HPDE6-E6E7 (cell line): ENCODE results near the gene CCIN.

Experiments used
- DNase-seq: peaks from one replicate; pipeline ENCODE4 v3.0.0; 2011; ENCODE audit warnings: missing footprints; ENCODE audit errors: extremely low spot score

The CCIN gene

DNA sequence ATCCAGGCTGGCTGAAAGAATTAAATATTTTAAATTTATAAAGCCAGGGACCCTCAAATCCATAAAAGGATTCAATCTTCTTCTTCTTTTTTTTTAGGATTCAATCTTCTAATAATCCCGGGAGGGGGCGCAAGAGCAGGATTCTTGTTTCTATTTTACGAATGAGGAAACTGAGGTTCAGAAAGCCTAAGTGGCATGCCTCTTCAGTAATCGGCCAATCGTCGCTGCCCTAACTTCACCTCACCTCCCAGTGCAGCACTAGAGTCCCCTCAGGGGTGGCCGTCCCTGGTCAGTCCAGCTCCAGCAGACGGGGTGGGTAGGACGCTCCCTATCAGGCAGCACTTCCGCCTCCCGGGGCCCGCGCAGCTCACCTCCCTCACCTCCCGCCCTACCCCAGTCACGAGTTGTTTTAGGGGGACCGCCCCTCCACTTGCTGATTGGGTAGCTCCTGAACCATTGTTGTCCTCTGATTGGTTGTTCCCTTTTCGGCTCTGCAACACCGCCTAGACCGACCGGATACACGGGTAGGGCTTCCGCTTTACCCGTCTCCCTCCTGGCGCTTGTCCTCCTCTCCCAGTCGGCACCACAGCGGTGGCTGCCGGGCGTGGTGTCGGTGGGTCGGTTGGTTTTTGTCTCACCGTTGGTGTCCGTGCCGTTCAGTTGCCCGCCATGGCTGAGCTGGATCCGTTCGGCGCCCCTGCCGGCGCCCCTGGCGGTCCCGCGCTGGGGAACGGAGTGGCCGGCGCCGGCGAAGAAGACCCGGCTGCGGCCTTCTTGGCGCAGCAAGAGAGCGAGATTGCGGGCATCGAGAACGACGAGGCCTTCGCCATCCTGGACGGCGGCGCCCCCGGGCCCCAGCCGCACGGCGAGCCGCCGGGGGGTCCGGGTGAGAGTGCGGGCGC, 21.5 kb downstream of the CCIN start, which contains the start of gene CLTA:
TSS of gene CLTA (plus strand) at position 534 of the 902 bp plus-strand sequence. CDS start at position 670, 136 bp downstream.
- DNase-seq: peak; percentile 99

DNA sequence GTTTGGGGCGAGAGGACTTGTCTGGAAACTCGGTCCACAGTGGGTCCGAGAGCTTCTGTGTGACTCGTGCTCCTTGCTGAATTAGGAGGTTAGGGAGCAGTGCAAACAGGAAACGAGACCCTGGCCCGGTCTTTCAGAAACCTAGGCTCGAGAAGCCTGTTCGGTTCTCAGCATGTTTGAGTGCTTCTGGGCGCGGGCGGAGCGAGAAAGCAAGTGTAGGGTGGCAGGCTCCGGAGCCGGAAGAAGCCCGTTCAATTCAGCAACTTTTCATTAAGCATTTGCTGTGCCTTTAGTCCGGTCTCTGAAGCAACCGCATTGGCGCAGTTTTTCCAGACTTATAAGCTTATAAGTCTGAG, 22.1 kb downstream of the CCIN start:
- DNase-seq: no peak

DNA sequence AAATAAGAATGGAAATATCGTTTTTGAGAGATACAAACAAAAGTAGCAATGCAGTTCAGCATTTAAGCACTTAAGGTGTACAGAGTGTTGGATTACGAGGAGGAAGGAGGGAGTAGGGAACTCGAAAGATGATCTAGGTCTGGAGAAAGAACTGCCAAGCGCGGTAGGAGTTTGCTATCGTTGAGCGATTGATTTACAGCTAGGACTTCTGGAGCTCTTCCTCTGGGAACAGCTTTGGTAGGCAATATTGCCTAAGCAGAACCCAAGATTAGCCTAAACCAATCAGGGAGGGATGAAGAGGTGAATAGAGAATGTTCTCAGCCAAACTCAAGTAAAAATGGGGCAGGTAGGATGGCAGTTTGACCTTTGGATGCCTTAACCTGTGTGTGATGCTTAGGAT, 22.5 kb downstream of the CCIN start:
- DNase-seq: no peak

DNA sequence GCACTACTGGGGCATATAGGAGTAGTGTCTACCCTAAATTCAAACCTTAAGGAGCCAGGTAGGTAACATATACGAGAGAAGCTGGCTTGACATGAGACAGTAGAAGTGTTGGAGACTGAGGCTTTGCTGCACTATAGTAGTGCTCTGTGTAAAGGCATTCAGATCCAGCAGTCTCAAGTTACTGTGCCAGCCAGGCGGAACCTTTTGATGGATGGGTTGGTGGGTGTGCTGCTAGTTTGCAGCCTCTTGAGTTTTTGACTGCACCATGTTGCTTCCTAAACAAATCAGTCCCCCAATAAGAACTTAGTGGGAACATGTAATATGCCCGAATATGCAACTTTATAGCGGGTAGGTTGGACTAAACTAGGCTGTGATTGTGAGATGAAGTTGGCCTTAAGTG, 23.0 kb downstream of the CCIN start:
- DNase-seq: no peak

DNA sequence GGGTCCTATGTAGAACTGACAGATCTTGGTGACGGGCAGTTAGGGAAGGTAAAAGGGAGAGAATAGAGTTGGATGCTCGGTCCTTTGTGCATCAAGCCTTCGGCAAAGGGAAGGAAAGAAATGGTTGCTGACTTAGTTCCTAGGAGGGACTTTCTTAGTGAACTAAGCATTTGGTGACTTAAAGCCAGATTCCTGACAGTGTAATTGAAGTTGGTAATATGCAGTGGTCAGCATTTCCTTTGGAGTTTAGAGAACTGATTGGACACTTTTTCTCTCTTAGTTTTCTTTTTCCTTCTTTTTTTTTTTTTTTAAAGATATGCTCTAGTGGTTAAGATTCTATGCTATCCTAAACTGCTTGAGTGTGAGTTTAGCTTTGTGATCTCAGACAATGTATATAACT, 23.8 kb downstream of the CCIN start:
- no peak for DNase-seq

DNA sequence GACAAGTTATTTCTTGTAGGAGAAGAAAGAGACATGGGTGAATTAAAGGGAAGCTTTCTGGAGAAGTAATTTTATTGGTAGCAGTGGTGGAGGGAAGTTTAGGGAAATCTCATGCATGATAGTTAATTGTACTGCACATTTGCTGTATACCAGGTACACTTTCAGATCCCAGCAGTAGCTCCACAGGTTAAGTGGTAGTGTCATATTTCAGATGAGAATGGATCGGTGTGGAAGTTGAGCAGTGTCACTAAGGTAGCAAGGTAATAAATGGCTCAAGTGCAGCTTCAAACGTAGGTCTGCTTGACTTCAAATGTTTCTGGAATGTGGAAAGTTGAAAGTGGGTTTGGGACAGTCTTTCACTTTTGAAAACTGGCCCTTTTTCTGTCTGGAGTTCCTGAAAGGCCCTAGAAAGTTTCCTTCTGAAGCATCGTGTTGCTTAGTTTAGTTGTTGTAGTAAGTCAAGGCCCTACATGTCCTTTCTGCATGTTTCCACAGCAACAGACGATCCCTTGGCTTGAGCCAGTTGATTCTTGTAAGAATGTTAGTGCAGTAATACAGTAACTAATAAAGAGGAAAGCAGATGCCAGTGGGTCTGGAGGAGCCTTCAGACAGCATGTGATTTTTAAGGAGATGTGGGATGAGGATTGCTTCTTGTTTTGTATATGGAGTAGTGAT, 25.3 kb downstream of the CCIN start:
- DNase-seq: no peak

DNA sequence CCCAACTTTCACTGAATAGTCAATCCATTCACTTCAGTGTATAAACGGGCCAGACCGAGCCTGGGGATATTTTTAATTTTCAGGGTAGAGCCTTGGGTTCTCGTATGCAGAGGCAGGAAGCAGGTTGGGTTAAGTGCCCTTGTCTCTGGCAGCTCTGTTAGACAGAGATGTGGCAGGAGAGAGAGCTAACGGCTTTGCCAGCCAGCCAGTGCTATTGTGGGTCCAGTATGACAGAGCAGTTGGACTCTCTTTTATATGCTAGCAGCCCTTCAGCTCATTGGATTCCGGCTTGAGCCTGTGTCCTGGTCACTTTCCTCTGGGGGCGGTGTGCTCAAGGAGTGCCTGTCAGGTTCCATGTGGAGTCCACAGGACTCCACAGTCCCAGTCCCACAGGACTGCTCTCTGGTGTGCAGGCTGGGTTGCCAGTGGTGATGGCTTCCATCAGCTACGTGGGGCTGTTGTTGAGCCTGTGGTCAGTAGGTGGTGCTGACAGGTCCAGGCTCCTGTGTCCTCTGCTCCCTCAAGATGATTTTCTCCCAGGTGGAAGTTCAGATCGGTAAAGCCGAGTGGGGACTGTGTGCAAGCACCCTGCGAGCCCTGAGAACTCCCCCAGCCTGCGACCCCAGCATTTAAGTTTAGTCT, 35.8 kb downstream of the CCIN start:
- no peak for DNase-seq

DNA sequence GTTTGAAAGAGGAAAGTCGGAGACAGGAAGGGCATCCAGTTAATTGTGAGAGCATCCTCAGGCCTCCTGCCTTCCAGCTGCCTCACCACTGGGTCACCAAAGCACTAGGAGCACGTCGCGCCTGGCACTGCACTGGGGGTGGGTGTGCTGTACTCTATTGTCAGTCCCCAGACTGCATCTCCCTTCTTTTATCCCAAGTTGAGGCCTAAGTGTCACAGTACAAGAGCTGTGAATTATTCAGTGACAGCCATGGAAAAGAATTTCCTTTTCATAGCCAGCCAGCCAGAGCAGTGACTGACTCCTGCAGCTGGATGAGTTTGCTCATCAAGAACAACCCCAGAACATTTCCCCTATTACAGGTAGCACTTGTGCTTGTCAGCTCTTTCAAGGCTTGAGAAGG, 37.8 kb downstream of the CCIN start:
- DNase-seq: no peak

DNA sequence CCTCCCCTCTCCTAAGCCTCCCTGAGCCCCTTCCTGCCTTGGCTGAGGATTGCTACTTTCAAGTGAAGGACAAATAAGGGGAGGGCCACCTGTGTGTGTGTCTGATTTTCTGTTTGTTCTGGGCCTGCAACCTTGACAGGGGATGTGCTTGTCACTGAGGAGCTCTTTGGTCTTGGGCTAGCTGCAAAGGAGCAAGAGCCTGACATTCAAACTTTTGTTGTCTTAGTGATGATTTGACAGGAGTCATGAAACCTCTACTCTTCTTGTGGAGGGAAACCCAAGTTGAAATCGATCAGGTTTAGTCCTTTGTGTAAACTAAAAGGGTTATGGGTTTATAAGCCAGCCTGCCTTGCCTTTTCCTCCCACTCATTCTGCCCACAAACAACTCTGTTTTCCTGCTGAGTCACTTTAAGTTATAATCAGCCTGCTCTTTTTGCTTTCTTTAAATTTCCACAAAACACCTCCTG, 38.4 kb downstream of the CCIN start:
- no peak for DNase-seq

DNA sequence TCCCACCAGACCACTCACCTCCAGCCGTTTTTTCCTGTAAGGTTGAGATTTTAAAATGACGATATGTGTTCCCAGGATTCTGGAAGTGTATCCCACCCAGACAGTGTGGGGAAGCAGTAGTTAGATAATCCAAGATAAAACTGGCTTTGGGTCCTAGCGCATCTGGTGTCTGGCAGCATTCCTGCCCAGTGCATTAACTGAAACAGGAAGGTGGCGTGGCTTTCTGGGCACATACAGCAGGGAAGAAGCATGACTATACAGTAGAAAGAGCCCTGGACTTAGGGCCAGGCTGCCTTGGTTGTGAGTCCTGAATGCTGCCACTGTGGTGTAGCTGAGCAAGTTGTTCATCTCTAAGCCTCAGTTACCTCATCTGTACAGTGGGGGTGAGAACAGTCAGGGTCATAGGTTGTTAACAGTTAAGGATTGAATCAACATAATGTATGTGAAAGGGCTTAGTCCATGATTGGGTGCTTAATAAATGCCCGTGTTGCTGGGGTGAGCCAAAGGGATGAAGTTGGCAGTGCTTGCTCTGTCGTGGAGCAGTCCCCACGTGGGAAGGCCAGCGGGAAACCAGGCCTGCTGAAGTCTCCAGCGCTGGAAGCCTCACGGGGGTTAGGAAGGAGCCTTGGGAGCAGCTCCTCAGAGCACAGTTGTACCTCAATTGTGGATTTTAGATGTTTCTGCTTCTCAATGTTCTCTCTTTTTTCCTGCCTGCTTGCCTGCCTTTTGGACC, 39.5 kb downstream of the CCIN start:
- no peak for DNase-seq

DNA sequence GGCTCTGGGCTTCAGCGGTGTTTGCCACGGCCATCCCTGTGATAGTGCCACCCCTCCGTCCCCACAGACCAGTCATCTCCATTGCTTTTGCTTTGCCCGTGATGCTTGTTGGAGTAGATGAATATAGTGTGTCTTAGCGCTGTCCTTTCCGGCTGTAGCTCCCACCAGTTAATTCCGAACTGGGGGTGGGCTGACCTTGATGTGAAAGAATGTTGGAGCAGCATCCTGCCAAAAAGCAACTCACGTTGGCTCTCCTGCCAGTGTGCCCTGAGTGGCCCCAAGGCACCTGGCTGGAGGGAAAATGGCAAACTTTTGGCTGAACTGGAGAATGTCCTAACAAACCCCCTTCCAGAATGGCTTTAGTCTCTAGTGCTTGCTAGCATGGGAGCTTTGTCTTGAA, 41.5 kb downstream of the CCIN start:
- DNase-seq: no peak

DNA sequence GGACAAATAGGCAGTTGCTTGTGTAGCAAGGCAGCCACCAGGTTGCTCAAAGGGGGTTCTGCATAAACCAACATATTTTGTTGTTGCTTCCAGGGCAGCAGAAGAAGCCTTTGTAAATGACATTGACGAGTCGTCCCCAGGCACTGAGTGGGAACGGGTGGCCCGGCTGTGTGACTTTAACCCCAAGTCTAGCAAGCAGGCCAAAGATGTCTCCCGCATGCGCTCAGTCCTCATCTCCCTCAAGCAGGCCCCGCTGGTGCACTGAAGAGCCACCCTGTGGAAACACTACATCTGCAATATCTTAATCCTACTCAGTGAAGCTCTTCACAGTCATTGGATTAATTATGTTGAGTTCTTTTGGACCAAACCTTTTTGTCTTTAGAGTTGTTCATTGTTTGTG, 42.3 kb downstream of the CCIN start:
- DNase-seq: no peak

DNA sequence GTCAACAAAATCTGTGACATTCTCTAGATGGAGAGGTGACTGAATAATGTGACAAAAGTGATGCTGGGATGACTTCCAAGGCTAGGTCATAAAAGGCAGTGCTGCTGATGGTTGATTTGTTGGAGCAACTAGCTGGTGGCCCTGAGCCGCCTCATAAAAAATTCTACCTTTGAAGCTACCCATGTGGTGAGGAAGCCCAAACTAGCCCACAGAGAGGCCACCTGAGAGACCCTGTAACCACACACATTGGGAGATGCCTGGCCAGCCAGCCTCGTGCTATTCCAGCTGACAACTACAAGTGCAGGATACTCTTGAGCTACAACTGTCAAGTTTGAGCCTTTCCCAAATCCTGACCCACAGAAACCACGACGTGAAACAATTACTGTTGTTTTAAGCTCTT, 44.2 kb downstream of the CCIN start:
- DNase-seq: no peak

DNA sequence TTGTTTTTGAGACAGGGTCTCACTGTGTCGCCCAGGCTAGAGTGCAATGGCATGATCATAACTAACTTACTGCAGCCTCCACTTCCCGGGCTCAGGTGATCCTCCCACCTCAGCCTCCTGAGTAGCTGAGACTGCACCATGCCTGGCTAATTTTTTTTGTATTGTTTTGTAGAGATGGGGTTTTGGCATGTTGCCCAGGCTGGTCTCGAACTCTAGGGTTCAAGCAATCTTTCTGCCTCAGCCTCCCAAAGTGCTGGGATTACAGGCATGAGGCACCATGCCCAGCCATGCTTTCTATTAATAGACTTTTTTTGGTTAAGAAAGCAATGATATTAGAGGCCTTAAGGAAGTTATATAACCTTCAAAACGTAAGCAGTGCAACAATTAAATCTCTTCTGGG, 44.8 kb downstream of the CCIN start:
- no peak for DNase-seq

DNA sequence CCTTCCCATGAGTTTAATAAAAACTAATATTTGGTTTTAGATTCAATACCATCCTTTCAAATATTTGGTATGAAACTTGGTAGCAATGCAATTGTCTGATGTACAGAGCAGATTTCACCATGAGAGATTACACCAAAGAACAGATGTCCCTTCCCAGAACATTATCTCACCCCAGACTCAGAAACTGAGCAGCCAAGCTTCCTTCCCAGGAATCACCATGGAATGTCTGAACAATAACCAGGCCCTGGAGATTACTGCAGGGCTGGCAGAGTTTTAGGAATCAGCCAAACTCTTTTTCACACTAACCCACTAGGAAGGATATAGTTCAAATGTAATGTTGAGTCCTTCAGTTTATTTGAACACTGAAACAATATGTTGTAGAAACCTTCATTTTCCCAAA, 45.4 kb downstream of the CCIN start:
- no peak for DNase-seq

DNA sequence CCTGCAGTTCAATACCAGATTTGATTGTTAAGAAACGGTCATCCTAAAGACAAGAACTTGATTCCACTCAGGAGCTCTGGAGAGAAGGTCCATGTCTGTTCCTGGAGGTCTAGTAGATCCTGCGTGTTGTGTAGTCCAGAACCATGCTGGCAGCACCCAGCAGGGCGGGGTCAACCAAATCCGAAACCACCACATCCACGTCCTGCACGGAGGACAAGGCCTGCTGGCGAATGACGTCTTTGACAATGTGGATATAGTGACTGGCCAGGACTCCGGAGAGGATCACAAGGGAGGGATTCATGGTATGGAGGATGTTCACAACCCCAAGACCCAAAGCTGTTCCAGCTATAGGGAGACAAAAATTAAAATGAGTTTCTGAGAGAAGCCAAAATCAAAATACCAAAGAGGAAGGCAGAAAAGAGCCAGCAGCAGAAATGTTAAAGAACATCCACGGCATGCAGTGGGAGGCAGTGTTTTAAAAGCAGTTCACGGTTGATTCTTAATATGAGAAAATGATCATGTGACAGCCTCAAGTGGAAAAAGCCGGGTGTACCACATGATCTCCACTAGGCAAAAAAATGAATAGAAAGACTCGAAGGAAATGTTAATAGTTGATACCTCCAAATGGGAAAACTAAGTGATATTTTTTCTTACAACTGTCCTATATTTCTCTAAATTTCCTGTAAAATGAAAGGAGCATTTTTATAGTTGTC, 48.2 kb downstream of the CCIN start:
- no peak for DNase-seq

DNA sequence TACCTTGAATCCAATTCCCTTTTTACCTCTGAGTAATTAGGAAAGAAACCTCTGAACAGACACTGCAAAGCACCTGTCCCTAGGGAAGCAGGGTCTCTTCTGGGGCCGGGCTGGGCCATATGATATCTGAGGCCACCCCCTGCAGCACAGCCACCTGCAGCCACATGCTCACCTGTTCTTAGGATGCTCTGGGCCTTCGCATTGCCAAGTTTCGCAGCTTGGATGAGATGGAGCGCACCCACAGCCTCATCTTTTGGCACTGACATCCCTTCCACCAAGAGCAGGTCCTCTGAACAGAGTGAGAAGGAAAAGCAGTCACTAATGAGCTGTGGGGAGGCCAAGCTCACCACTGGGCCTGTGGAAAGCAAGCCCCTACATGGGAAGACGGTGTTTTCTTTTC, 48.8 kb downstream of the CCIN start:
- no peak for DNase-seq

DNA sequence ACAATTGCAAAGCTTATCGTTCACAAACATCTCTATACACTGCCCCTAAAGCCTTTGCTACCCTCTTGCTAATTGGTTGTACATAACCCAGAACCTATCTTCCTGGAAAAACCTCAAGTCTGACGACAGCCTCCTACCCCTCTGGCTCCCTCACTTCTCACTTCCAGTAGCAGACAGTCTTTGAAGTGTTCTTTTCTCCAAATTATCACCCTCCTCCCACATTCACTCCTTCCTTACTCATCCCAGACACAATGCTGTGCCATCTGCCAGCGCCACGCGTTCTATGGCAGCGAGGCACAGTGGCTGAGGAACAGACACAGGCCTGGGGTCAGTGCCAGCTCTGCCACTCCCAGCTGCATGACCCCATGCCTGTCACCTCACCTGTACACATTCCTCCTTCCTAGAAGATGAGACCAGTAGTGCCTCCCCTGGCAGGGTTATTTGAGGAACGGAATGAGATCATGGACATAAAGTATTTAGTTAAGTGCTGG, 49.3 kb downstream of the CCIN start:
- DNase-seq: no peak
